CD4-positive, alpha-beta T cell treated with Interleukin-10 for 1 hour (primary cell): ENCODE results near the gene PAFAH1B1.
"Not testable (repeated sequence)": the region's sequence is repeated elsewhere in the genome, so short reads cannot be mapped to it uniquely, and the experiment has no call there.

Source experiments
- DNase-seq: peaks from one replicate; pipeline ENCODE4 v3.0.0-alpha.2; 2020

PAFAH1B1 gene

GRCh38 chr17:2691069-2691871 lies 97.8 kb downstream of the PAFAH1B1 start:
- DNase-seq, result no peak

GRCh38 chr17:2691965-2692780 lies 98.7 kb downstream of the PAFAH1B1 start:
- no peak for DNase-seq

- no peak for DNase-seq
Observed at GRCh38 chr17:2692781-2693135, 99.3 kb downstream of the PAFAH1B1 start.

GRCh38 chr17:2693561-2694380 lies 100.3 kb downstream of the PAFAH1B1 start:
- DNase-seq, result no peak

- DNase-seq, result no peak
Observed at GRCh38 chr17:2694381-2695242, 101.2 kb downstream of the PAFAH1B1 start.

- no peak for DNase-seq
Observed at GRCh38 chr17:2695243-2695960, 101.9 kb downstream of the PAFAH1B1 start.

GRCh38 chr17:2695961-2696760 lies 102.7 kb downstream of the PAFAH1B1 start:
- no peak for DNase-seq

GRCh38 chr17:2697611-2698162 lies 104.2 kb downstream of the PAFAH1B1 start:
- DNase-seq, result no peak

GRCh38 chr17:2699216-2699805 lies 105.9 kb downstream of the PAFAH1B1 start:
- DNase-seq, result not testable (repeated sequence)

GRCh38 chr17:2700030-2700490 lies 106.6 kb downstream of the PAFAH1B1 start:
- no peak for DNase-seq

- DNase-seq, result no peak
Observed at GRCh38 chr17:2700491-2701141, 107.2 kb downstream of the PAFAH1B1 start.

GRCh38 chr17:2701161-2701995 lies 107.9 kb downstream of the PAFAH1B1 start:
- no peak for DNase-seq

GRCh38 chr17:2701996-2702741 lies 108.7 kb downstream of the PAFAH1B1 start:
- DNase-seq, result no peak

- DNase-seq, result no peak
Observed at GRCh38 chr17:2703181-2703580, 109.7 kb downstream of the PAFAH1B1 start.

- DNase-seq, result no peak
Observed at GRCh38 chr17:2703606-2704005, 110.2 kb downstream of the PAFAH1B1 start.

GRCh38 chr17:2704031-2704889 lies 110.8 kb downstream of the PAFAH1B1 start:
- DNase-seq, result no peak

GRCh38 chr17:2704890-2705248 lies 111.4 kb downstream of the PAFAH1B1 start:
- no peak for DNase-seq
